ENCODE results near the gene SCARF2. TPM values are rescaled to one million over a fixed set of nuclear protein-coding genes. Genes with fewer than 3 reads are reported as not detected.
"Not testable (repeated sequence)": the region's sequence is repeated elsewhere in the genome, so short reads cannot be mapped to it uniquely, and the experiment has no call there.

The SCARF2 gene
- total and polyA plus RNA-seq, 2 of the 13 experiments (the other 11 are each of a cell fraction or from before 2014, with no cell fraction given): 3.3 to 6.2 TPM

- Histone ChIP-seq H4K20me1 (ENCODE audit: insufficient read depth, low read length) (no peaks in the 10 kb centered on the region), H3K4me2 (ENCODE audit: low read depth, low read length) (no peak overlapping the region), H3K27me3 (ENCODE audit: control insufficient read depth in 1 of 2, insufficient read depth in 2 of 2, low read length in 2 of 2) (no peaks in the 10 kb centered on the region), H3K4me1 (ENCODE audit: insufficient read depth, low read length) (peaks cover 7% of the 10 kb centered on the region; the same call in 1 of the 2 replicates), H3K36me3 (replicated peaks in 1 of 2; ENCODE audit: control insufficient read depth in 1 of 2, insufficient read depth in 2 of 2, low read length in 2 of 2) (peaks cover 0 to 12% of the 10 kb centered on the region in 2 experiments; a peak in 4 of 5 replicates), H3K9me3 (ENCODE audit: low read length) (no peaks in the 10 kb centered on the region), H2AFZ (ENCODE audit: low read length) (no peak overlapping the region), H3K9ac (ENCODE audit: insufficient read depth, low read depth, low read length) (no peak overlapping the region), H3K4me3 (replicated peaks in 1 of 3; ENCODE audit: insufficient read depth in 1 of 3, low read depth in 2 of 3, low read length in 3 of 3) (no peak overlapping the region), H3K79me2 (ENCODE audit: insufficient read depth, low read length) (no peaks in the 10 kb centered on the region), H3K27ac (ENCODE audit: extremely low read length, insufficient read depth, low read length) (no peak overlapping the region)
- no peak for DNase-seq (ENCODE audit: low spot score)
- CTCF ChIA-PET (ENCODE audit: low intra/inter-chr PET ratio, low total read pairs): no interaction called here
- in situ Hi-C loops (cut with HindIII; ENCODE audit: extremely low pct_ligation_motif_present, low pct_unique_long_range_greater_than_20kb) (no loop called here), intact Hi-C loops (cut with micrococcal nuclease; ENCODE audit: unreplicated experiment) (no loop called here)
- ATAC-seq: no peak
- WGBS (ENCODE audit: low lambda C conversion rate): 99% methylated on average over 14 of the region's 14 CpGs
- POLR2A ChIA-PET: no interaction called here
- no peak for TF ChIP-seq ZNF431 (CRISPR knock-in tag; IDR thresholded peaks at IDR 0.05; ENCODE audit: borderline replicate concordance, low read depth)
- TF ChIP-seq SETDB1 (CRISPR knock-in tag; IDR thresholded peaks at IDR 0.05; ENCODE audit: borderline replicate concordance): no peak
- TF ChIP-seq MYC (CRISPR knock-in tag; IDR thresholded peaks at IDR 0.05; ENCODE audit: borderline replicate concordance): no peak
- no peak for TF ChIP-seq ZSCAN31 (CRISPR knock-in tag; IDR thresholded peaks at IDR 0.05; ENCODE audit: low read depth)
- TF ChIP-seq, protein P1, sequence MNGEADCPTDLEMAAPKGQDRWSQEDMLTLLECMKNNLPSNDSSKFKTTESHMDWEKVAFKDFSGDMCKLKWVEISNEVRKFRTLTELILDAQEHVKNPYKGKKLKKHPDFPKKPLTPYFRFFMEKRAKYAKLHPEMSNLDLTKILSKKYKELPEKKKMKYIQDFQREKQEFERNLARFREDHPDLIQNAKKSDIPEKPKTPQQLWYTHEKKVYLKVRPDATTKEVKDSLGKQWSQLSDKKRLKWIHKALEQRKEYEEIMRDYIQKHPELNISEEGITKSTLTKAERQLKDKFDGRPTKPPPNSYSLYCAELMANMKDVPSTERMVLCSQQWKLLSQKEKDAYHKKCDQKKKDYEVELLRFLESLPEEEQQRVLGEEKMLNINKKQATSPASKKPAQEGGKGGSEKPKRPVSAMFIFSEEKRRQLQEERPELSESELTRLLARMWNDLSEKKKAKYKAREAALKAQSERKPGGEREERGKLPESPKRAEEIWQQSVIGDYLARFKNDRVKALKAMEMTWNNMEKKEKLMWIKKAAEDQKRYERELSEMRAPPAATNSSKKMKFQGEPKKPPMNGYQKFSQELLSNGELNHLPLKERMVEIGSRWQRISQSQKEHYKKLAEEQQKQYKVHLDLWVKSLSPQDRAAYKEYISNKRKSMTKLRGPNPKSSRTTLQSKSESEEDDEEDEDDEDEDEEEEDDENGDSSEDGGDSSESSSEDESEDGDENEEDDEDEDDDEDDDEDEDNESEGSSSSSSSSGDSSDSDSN (CRISPR knock-in tag; IDR thresholded peaks at IDR 0.05): no peak
- TF ChIP-seq MED13 (CRISPR knock-in tag; IDR thresholded peaks at IDR 0.05): no peak
- no peak for TF ChIP-seq EZH2 (conservative IDR thresholded peaks at IDR 0.05; ENCODE audit: low read depth, low read length)
- no peak for FAIRE-seq
- no TSS peak for BruUV-seq (replicated peaks)
These were observed 46.1 kb upstream of the SCARF2 start for GRCh38 chr22:20483771-20484170.

DNA sequence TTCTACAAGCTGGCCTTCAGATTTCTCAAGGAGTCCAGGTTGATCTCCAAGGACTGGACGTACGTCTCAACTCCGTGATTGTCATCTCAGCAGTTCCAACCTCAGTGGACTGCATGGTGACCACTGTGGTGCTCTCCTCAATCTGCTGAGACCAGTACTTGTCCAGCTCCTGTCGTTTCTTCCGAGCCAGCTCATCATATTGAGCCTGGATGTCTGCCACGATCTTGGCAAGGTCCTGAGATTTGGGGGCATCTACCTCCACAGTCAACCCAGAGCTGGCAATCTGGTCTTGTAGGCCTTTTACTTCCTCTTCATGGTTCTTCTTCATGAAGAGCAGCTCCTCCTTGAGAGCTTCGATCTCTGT lies 45.5 kb upstream of the SCARF2 start:
- CTCF ChIA-PET (ENCODE audit: low intra/inter-chr PET ratio, low total read pairs); H3K4me3 ChIP-seq (replicated peaks in 1 of 3; ENCODE audit: insufficient read depth in 1 of 3, low read depth in 2 of 3, low read length in 3 of 3); H4K20me1 ChIP-seq (ENCODE audit: insufficient read depth, low read length); POLR2A ChIA-PET; in situ Hi-C loops (cut with HindIII; ENCODE audit: extremely low pct_ligation_motif_present, low pct_unique_long_range_greater_than_20kb); BruUV-seq (replicated peaks); H2AFZ ChIP-seq (ENCODE audit: low read length); H3K4me2 ChIP-seq (ENCODE audit: low read depth, low read length); H3K9ac ChIP-seq (ENCODE audit: insufficient read depth, low read depth, low read length); H3K79me2 ChIP-seq (ENCODE audit: insufficient read depth, low read length); ATAC-seq; H3K27me3 ChIP-seq (ENCODE audit: control insufficient read depth in 1 of 2, insufficient read depth in 2 of 2, low read length in 2 of 2); intact Hi-C loops (cut with micrococcal nuclease; ENCODE audit: unreplicated experiment); H3K36me3 ChIP-seq (replicated peaks in 1 of 2; ENCODE audit: control insufficient read depth in 1 of 2, insufficient read depth in 2 of 2, low read length in 2 of 2); DNase-seq (ENCODE audit: low spot score); H3K9me3 ChIP-seq (ENCODE audit: low read length); H3K4me1 ChIP-seq (ENCODE audit: insufficient read depth, low read length); H3K27ac ChIP-seq (ENCODE audit: extremely low read length, insufficient read depth, low read length); FAIRE-seq: not testable (repeated sequence)
- 99% methylated on average over 7 of the region's 7 CpGs for WGBS (ENCODE audit: low lambda C conversion rate)

All from HepG2 (cell line).